Umbilical cord (tissue), 2 donors: ENCODE results near the gene ABT1. TPM values are rescaled to one million over a fixed set of nuclear protein-coding genes. Genes with fewer than 3 reads are reported as not detected.

Source experiments
- DNase-seq: peaks from one replicate; pipeline ENCODE4 v3.0.0-alpha.2; 2015; ENCODE audit warnings: low spot score
- total RNA-seq: library from RNA; depleted of rRNA; stranded (reverse); fragments of >200 nt; gene quantifications from one replicate; pipeline ENCODE4 v1.2.3, GENCODE V29; 2014; ENCODE audit warnings: low replicate concordance; ENCODE audit not compliant: insufficient read depth

ABT1 gene
- total RNA-seq, 1 donor from 2014 or later, result 5.1 TPM

DNA sequence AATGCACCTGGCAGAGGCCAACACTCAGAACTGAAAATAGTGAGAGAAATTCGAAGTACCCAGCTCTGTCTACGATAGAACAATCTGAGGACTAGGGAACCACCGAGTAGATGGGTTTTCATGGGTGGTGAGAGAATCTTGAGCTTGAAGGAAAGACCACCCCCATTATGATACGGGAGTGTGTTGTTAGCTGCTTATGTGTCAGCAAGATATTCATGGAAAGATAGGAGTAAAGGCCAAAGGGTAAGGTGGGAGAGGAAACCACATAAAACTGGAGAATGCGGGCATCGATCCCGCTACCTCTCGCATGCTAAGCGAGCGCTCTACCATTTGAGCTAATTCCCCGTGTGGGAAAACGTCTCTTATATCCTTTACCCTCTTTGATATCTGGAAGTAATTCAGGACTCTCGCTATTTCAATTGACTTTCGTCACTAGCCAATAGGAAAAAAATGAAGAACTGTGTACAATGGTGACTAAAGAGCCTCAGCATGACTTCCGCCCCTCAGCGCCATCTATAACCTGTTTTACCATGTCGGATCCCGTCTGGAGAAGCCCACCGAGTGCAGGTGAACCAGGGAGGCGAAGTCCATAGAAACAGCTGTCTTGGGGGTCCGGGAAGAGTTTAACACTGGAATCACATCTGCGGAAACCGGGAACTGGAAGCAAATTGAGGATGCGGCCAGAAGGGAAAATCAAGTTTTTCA is 25.0 kb upstream of the ABT1 start:
- DNase-seq, result peak; percentile 82

- DNase-seq, result no peak
Observed at GRCh38 chr6:26575494-26575939, 21.2 kb upstream of the ABT1 start.

- no peak for DNase-seq
Observed at GRCh38 chr6:26576407-26576843, 20.3 kb upstream of the ABT1 start.

DNA sequence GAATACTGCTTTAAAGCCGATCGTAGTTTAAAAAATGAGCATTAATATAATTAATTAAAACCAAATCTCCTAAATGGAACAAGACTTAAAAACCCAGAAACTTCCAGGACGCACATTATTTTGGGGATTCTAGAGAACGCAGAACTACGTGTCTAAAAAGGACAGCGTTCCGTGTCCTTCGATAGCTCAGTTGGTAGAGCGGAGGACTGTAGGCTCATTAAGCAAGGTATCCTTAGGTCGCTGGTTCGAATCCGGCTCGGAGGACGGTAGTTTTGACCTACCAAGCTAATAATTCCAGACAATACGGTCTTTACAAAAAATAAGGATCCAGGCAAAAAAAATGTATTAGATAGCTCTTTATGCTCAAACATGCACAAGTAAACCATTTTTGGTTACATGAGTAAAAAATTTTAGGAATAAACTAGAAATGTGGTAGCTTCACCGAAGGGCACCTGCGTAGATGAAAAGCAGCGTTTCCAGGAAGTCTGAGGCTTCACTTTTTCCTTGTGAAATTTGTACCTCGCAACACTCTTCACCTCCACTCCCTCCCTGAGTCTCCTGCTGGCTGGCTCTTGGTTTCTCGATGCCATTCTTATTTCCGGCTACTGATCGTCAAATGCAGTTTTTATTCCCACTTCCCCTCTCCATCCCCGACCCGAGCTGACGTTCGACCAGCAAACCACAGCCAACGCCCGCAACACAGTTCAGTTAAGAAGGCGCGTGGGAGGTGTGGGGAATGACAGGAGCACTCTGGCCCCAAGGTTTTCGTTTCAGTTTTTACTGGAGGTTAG is 19.6 kb upstream of the ABT1 start:
- peak; percentile 26 for DNase-seq

- DNase-seq, result no peak
Observed at GRCh38 chr6:26577720-26578072, 19.1 kb upstream of the ABT1 start.

DNA sequence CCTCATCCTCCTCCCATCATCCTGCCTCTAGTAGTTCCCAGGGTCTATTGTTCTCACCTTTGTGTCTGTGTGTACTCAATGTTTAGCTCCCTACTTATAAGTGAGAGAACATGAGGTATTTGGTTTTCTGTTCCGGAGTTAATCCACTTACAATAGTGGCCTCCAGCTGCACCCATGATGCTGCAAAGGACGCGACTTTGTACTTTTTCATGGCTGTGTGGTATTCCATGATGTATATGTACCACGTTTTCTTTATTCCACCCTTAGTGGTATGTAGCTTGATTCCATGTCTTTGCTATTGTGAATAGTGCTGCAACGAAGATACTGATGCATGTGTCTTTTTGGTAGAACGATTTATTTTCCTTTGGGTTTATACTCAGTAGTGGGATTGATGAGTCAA is 18.5 kb upstream of the ABT1 start:
- no peak for DNase-seq

DNA sequence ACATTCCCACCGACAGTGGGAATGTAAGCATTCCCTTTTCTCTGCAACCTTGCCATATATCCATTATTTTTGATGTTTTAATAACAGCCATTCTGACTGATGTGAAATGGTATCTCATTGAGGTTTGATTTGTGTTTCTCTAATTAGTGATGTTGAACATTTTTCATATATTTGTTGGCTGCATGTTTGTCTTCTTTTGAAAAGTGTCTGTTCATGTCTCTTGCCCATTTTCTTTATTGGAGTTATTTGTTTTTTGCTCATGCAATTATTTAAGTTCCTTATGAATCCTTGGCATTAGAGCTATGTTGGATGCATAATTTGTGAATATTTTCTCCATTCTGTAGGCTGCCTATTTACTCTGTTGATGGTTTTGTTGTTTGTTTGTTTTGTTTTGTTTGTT is 18.0 kb upstream of the ABT1 start:
- no peak for DNase-seq

DNA sequence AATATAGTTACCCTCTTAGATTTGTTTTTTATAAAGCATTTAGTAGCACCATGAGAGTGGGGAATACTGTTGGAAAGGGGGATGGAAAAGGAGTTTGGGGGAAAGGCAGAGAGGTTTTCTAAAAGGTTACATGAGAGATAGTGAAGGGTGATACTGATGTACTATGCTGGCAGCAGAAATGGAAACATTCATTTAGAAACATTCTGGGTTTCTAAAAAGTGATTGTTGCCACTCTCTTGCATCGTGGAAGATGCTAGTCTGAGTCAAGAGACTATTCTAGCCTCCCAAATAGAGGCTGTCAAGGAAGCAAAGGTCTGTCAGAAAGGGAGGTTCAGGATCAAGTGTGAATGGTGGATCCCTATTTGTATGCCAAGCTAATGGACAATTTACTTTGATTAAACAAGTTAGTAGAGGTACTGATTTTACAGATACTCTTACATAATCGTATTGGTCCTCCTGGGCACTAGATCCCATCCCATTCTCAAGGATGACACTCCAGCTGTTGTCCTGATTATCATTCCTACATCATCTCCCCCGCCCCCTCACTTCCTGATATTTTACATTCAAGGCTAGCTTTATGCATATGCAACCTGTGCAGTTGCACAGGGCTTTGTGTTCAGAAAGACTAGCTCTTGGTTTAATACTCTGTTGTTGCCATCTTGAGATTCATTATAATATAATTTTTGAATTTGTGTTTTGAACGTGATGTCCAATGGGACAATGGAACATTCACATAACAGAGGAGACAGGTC is 15.4 kb upstream of the ABT1 start:
- DNase-seq, result no peak

DNA sequence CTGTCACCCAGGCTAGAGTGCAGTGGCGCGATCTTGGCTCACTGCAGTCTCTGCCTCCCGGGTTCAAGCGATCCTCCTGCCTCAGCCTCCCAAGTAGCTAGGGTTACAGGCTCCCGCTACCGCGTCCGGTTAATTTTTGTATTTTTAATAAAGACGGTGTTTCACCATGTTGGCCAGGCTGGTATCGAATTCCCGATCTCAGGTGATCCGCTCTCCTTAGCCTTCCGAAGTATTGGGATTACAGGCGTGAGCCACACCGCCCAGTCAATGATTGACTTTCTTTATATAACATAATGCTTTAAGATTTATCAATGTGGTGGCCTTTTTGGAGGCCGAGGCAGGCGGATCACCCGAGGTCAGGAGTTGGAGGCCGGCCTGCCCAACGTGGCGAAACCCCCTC is 7.8 kb upstream of the ABT1 start:
- no peak for DNase-seq

GRCh38 chr6:26592649-26593048 is 4.1 kb upstream of the ABT1 start:
- DNase-seq, result no peak

- DNase-seq, result no peak
Observed at GRCh38 chr6:26593278-26594130, 3.2 kb upstream of the ABT1 start.

DNA sequence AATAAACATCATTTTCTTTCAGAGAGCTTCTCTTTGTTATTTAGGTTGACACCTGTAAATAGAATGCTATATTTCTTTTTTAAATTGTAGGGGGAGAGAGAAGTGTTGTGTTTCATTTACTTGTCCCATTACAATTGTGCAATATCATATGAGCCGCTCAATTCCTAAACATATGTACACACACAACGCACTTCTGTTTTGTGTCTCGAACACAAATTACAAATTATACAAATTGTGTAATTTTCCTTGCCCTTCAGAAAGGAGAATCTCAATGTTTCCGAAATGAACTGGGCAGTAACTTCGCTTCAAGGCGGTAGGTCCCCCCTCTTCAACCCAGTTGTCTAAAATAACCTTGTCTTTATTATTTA is 2.6 kb upstream of the ABT1 start:
- DNase-seq, result no peak

- no peak for DNase-seq
Observed at GRCh38 chr6:26594730-26595632, 1.8 kb upstream of the ABT1 start.

- DNase-seq, result peak; percentile 90
Observed at GRCh38 chr6:26595669-26596269, 984 bp upstream of the ABT1 start.

DNA sequence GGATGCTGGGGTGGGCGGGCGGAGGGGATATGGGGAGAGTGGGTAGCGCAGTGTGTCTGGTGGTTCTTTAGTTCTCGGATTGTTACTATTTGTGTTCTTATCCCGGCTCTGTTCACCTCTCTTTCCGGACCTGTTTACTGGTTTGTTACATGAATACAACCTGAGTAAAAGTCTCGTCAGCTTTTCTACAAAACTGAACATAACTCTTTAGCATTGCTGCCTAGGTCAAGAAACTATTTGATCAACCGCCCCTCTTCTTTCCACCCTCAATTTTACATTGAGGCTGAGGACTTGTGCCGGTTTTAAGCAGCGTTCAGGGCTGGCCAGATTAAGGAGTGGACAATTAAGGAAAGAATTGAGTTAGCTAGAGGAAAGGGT is 625 bp downstream of the ABT1 start:
- DNase-seq, result no peak

- no peak for DNase-seq
Observed at GRCh38 chr6:26597821-26598220, 1.1 kb downstream of the ABT1 start.

DNA sequence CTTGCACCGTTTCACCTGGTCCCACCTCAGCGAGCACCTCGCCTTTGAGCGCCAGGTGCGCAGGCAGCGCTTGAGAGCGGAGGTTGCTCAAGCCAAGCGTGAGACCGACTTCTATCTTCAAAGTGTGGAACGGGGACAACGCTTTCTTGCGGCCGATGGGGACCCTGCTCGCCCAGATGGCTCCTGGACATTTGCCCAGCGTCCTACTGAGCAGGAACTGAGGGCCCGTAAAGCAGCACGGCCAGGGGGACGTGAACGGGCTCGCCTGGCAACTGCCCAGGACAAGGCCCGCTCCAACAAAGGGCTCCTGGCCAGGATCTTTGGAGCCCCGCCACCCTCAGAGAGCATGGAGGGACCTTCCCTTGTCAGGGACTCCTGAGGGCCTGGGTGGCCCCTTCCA is 1.5 kb downstream of the ABT1 start:
- DNase-seq, result no peak

DNA sequence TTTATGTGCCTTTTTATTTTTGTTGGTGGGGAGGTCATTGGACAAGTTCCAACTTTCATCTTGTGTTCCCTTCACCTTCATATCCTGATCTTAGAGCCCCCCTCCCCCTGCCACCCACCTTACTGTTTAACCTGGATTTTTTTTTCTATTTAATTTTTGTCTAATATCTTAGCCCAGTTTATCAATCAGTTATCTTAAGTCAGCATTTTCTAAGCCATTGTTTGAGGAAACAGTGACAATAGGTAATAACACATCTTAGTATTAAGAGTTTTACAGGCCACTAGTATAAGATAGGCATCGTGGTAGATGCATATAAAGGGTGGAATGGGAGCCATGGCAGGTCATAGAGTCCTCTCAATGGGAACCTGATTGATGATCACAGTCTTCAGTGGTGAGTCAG is 2.4 kb downstream of the ABT1 start:
- no peak for DNase-seq

DNA sequence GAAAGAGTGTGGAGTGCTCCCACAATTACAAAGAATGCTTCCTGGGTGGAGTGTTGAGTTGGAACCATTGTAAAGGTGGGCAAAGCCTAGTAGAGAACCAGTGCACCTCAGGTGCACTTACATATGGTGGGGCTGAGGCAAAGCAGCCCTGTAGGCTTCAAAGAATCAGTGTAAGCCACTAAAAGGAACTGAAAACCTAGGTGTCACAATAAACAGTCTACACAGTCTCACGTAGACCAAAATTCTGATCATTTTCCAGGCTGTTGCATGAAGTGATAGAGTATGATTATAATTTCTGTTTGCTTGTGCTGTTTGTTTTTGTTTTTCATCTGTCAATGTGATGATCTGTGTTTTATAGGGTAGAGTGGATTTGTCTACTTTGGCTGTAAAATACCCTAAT is 2.8 kb downstream of the ABT1 start:
- DNase-seq, result no peak

DNA sequence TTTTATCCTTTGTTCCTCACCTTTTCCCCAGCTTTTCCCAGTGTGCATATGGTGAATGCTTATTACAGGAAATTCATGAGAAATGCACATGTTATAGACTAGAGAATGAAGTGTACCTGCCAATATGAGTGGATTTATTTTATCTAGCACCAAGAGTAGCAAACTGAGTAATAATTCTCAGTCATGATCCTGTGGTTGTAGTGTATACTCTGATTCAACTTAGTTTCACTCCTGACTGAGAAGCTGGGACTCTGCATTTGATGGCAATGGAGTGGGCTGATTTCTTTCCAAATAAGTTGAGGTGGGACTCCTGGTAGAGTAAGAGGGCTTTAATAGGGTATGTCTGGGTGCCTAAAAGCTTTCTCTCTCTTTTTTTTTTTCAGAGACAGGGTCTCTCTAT is 4.0 kb downstream of the ABT1 start:
- no peak for DNase-seq
